GM18505 (cell line): ENCODE data around the gene MAP3K20.

Experiments
- ATAC-seq: cut with Tn5 transposase; IDR thresholded peaks from one replicate; pipeline ENCODE4 v1.9.1; 2021; ENCODE audit not compliant: unreplicated experiment
- POLR2A ChIP-seq: IDR thresholded peaks from 4 replicates; pipeline ENCODE4 v1.6.1; 2011; ENCODE audit warnings: borderline replicate concordance; ENCODE audit not compliant: insufficient read depth, insufficient read length; ENCODE audit errors: extremely low read depth

MAP3K20 gene

GRCh38 chr2:173043476-173043875 lies 32.2 kb upstream of the MAP3K20 start:
- no peak for TF ChIP-seq POLR2A
- no peak for ATAC-seq

- ATAC-seq = no peak
- no peak for TF ChIP-seq POLR2A
Observed at GRCh38 chr2:173043897-173044519, 31.6 kb upstream of the MAP3K20 start.

DNA sequence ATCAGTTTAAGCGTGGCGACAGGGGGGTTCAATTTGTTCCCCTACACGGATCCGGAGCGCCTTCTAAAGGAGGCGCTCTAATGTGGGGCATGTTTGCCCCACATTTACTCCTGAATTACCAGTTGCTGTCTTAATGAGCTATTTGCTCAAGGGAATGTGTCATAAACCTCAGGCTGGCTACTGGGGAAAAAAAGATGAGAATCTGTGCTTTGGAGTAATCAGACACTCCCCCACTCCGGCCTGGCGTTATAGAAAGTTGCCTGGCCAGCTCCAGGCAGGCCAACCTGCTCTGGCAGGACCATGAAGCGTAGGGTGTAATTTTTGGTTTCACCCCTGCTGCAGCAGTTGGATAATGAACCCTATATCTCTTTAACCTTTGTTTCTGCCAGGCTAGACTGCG lies 31.0 kb upstream of the MAP3K20 start:
- ATAC-seq = no peak
- TF ChIP-seq POLR2A = no peak

- no peak for TF ChIP-seq POLR2A
- ATAC-seq = no peak
Observed at GRCh38 chr2:173045181-173045580, 30.5 kb upstream of the MAP3K20 start.

DNA sequence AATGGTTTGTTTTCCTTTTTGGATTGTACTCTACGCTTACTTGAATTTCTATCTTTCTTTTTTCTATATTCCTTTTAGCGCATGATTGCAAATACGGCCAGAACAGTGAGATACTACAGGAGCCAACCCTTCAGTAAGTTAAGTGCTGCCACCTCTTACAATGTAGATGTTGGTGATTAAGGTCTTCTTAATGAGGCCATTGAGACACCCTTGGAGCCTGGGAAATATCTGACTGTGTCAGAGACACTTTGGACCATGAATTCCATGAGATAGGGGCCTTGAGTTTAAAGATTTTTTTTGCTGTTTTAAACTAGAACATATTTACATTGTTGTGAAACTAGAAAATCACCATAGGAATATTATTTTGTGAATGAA lies 27.1 kb upstream of the MAP3K20 start:
- TF ChIP-seq POLR2A = no peak
- ATAC-seq = no peak

GRCh38 chr2:173048897-173049661 lies 26.6 kb upstream of the MAP3K20 start:
- no peak for ATAC-seq
- TF ChIP-seq POLR2A = no peak

DNA sequence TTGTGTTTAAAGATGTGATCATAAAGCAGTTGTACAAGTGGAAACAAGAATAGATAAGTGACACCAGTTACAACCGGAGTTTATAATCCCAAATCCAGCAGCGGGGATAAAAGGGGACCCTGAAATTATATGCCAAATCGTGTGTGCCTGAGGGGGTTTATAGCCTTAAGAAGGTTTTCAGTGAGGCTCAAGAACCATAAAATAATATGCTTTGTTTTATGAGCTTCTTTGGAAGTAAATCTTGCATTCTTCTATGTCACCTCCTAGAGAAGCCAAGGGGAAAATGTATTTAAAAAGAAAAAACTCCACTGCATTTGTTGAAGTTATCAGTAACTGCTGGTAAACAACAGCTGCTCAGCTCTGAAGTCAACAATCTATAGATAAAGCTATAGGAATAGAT lies 25.8 kb upstream of the MAP3K20 start:
- no peak for ATAC-seq
- TF ChIP-seq POLR2A = no peak

DNA sequence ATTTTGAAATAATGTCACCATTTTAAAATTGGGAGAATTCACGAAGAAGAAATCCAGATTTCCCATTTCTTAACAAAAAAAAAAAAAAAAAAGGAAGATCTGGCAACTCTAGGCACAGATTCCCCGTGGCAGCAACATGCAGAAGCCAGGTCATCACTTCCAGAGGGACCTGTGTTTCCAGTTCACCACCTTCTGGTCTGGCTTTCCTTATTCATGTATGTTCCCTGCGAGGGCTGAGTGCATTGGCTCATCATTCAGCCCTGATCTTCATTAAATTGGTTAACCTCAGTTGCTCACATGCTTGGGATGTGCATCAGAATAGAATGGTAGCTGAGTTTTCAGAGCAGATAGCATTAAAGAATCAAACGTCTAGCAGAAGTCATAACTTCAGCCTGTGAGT lies 25.0 kb upstream of the MAP3K20 start:
- no peak for ATAC-seq

DNA sequence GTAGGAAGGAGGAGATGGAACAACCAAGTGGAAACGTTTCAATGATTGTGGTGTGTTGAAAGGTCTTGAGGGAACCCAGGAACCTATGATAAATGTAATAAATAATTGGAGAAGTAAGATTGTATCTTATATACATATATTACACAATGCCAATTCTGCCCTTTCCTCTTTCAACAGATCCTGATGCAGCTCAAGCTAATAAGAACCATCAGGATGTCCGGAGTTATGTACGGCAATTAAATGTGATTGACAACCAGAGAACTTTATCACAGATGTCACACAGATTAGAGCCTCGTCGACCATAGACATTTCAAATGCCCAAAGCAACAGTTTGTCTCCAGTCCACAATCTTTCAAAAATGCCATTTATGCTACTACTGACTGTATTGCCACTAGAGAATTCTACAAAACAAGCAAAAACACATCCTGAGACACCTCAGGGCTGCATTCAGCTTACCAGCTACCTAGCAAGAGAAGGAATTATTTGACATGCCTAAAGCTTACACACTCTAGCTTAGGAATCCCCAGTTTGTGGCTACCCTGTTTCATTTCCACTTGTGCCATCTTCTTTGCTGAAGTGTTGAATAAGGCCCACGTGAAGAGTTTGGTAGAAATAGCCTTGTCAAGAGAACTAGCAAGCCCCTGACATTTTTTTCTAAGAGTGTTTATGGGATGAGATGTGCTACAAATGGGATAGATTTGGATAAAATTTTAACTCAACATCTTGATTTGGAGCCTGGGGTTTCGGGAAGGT lies 24.0 kb upstream of the MAP3K20 start:
- ATAC-seq = no peak
- TF ChIP-seq POLR2A = no peak

More for the DNA sequence above, 25.0 kb upstream of the MAP3K20 start:
- no peak for TF ChIP-seq POLR2A

DNA sequence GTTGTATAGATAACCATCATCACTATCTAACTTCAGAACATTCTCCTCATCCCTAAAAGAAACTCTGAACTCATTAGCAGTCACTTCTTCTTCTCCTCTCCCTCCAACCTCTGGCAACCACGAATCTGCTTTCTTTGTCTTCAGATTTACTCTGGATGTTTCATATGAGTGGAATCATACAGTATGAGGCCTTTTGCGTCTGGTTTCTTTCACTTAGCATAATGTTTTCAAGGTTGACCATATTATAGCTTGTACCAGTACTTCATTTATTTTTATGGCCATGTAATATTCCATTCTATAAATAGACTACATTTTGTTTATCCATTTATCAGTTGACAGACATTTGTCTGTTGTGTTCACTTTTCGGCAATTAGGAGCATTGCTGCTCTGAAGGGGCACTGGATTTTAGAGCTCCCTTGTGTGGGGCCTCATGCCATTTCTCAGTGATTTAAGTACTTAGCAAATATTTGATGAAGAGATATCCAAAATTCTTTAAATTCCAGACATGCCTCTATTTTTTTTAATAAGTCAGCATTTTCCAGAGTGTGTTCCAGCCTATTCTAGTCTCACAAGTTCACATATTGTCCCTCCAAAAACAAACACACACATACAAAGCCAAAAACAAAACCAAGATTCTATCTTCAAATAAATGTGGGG lies 22.5 kb upstream of the MAP3K20 start:
- no peak for TF ChIP-seq POLR2A

DNA sequence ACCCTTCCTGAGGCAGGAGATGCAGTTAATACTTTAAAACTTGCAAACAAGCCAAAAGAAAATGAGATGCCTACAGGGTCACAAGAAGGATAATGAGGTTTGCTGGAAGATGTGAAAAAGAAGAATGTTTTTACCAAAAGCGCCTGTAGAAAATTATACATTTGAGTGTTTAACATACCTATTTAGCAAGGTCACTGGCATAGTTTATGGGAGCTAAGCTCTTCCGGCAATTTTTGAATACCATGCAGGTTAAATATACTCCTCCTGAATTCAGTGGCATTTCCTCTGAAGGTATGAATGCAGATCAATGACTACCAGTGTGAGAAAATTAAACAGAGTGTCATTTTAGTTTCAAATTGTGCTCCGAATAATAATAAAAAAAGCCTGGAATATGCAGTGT lies 21.2 kb upstream of the MAP3K20 start:
- TF ChIP-seq POLR2A = no peak
- no peak for ATAC-seq

More for the DNA sequence above, 22.5 kb upstream of the MAP3K20 start:
- no peak for ATAC-seq

- no peak for TF ChIP-seq POLR2A
- ATAC-seq = no peak
Observed at GRCh38 chr2:173056705-173057364, 18.8 kb upstream of the MAP3K20 start.

GRCh38 chr2:173058097-173058496 lies 17.5 kb upstream of the MAP3K20 start:
- no peak for TF ChIP-seq POLR2A
- no peak for ATAC-seq
